K562 (cell line): ENCODE data around the gene RACK1. TPM values are rescaled to one million over a fixed set of nuclear protein-coding genes. Genes with fewer than 3 reads are reported as not detected.

Experiments
- DACH1 ChIP-seq: fragments of 450-650 bp; IDR thresholded peaks from 2 replicates; pipeline ENCODE4 v1.6.1; 2018; ENCODE audit not compliant: partially characterized antibody
- ETV1 ChIP-seq: fragments of 450-650 bp; conservative IDR thresholded peaks from 2 replicates; pipeline ENCODE4 v1.6.1; 2016; ENCODE audit warnings: missing genetic modification characterization, control low read depth, low read depth, missing compliant biosample characterization
- ETV5 ChIP-seq: sonication (generic); formaldehyde crosslinking; IDR thresholded peaks from 2 replicates; pipeline ENCODE4 v1.4.0; 2020; ENCODE audit warnings: low read depth, mild to moderate bottlenecking, missing genetic modification reagents
- NFE2 ChIP-seq: IDR thresholded peaks from 2 replicates; pipeline ENCODE4 v1.6.1; 2014; ENCODE audit warnings: antibody characterized with exemption, low read depth
- NFRKB ChIP-seq: fragments of 450-650 bp; IDR thresholded peaks from 2 replicates; pipeline ENCODE4 v1.6.1; 2016; ENCODE audit warnings: low read depth
- NRF1 ChIP-seq, 2 experiments: fragments of 450-650 bp; IDR thresholded peaks in 1 of 2; conservative IDR thresholded peaks in 1 of 2; 2 replicates each; pipeline ENCODE4 v1.6.1; 2014; ENCODE audit warnings: mild to moderate bottlenecking in 2 of 2
- NUFIP1 ChIP-seq: fragments of 450-650 bp; IDR thresholded peaks from 2 replicates; pipeline ENCODE4 v1.6.1; 2018; ENCODE audit not compliant: partially characterized antibody
- POLR3G ChIP-seq: IDR thresholded peaks from 2 replicates; pipeline ENCODE4 v1.6.1; 2011; ENCODE audit not compliant: insufficient read length, insufficient replicate concordance; ENCODE audit errors: extremely low read depth
- SIN3A ChIP-seq, 2 experiments: fragments of 150-350 bp in 1 of 2; IDR thresholded peaks; 2 replicates each; pipeline ENCODE4 v1.6.1; 2011 to 2016; ENCODE audit warnings: borderline replicate concordance in 2 of 2, low read depth in 2 of 2, low read length in 2 of 2, mild to moderate bottlenecking in 2 of 2, moderate library complexity in 2 of 2; ENCODE audit not compliant: control insufficient read depth in 1 of 2
- SIRT6 ChIP-seq: IDR thresholded peaks from one replicate; pipeline ENCODE4 v1.6.1; 2012; ENCODE audit warnings: low read depth, mild to moderate bottlenecking, control low read depth, inconsistent platforms, low read length, moderate library complexity
- SP1 ChIP-seq: sonication (generic); formaldehyde crosslinking; IDR thresholded peaks from 2 replicates; pipeline ENCODE4 v1.8.1; 2022; ENCODE audit warnings: mild to moderate bottlenecking, missing genetic modification reagents
- STAG1 ChIP-seq: sonication (generic); formaldehyde crosslinking; IDR thresholded peaks from 2 replicates; pipeline ENCODE4 v1.5.0; 2020; ENCODE audit warnings: missing genetic modification reagents, borderline replicate concordance
- STAT5A ChIP-seq: IDR thresholded peaks from 2 replicates; pipeline ENCODE4 v1.6.1; 2012; ENCODE audit warnings: low read length, inconsistent platforms, borderline replicate concordance
- TCF7L2 ChIP-seq: fragments of 150-350 bp; IDR thresholded peaks from 2 replicates; pipeline ENCODE4 v1.6.1; 2016; ENCODE audit warnings: low read depth, mild to moderate bottlenecking, low read length, moderate library complexity
- TEAD1 ChIP-seq, 2 experiments: fragments of 450-650 bp in 1 of 2; sonication (generic) in 1 of 2; formaldehyde crosslinking; IDR thresholded peaks; 2 replicates each; pipeline versions ENCODE4 v1.4.0 to v1.8.0; 2020 to 2022; ENCODE audit warnings: mild to moderate bottlenecking in 2 of 2, missing genetic modification reagents in 1 of 2
- ZNF75A ChIP-seq: fragments of 450-650 bp; formaldehyde crosslinking; IDR thresholded peaks from 2 replicates; pipeline ENCODE4 v1.4.0; 2020; ENCODE audit warnings: mild to moderate bottlenecking
- polyA plus RNA-seq, 8 experiments: library from polyadenylated mRNA; depleted of rRNA in 4 of 8; stranded (reverse) in 5 of 8; unstranded in 3 of 8; fragments of >200 nt; fragmentation: Nextera tagmentation in 2 of 8; fragmentation: Illumina TruSeq in 1 of 8; extraction: Ambion mirVana in 2 of 8; extraction: Trizol in 1 of 8; gene quantifications; 2 replicates each; pipeline versions ENCODE4 v1.2.1 to v1.2.3, GENCODE V29; 2011 to 2014; ENCODE audit warnings: inconsistent platforms in 1 of 8, missing spikeins in 1 of 8
- total RNA-seq, 7 experiments: library from RNA; depleted of rRNA in 6 of 7; stranded (reverse); fragments of >200 nt in 6 of 7; fragmentation: Illumina TruSeq in 2 of 7; extraction: Trizol in 2 of 7; gene quantifications; 2 replicates each; pipeline versions ENCODE4 v1.2.1 to v1.2.3, GENCODE V29; 2011 to 2021; ENCODE audit warnings: low replicate concordance in 1 of 7
- TF ChIP-seq, protein P1 (sequence below): sonication (generic); formaldehyde crosslinking; IDR thresholded peaks from 2 replicates; pipeline ENCODE4 v1.8.0; 2023; ENCODE audit warnings: mild to moderate bottlenecking, missing genetic modification reagents
- TF ChIP-seq, protein P2 (sequence below): fragments of 450-650 bp; IDR thresholded peaks from 2 replicates; pipeline ENCODE4 v1.6.1; 2018; ENCODE audit warnings: mild to moderate bottlenecking, low read depth; ENCODE audit not compliant: partially characterized antibody
- TF ChIP-seq, protein P3 (sequence below): fragments of 450-650 bp; formaldehyde crosslinking; IDR thresholded peaks from 2 replicates; pipeline ENCODE4 v1.4.0; 2020; ENCODE audit warnings: mild to moderate bottlenecking, moderate library complexity
- TF ChIP-seq, protein P4 (sequence below): fragments of 250-450 bp; sonication (Bioruptor Pico); IDR thresholded peaks from 2 replicates; pipeline ENCODE4 v1.8.0; 2021; ENCODE audit warnings: borderline replicate concordance, mild to moderate bottlenecking, moderate library complexity; ENCODE audit not compliant: poor library complexity, severe bottlenecking

The RACK1 gene
- total and polyA plus RNA-seq, 9 of the 15 experiments (the other 6 are each of a cell fraction or from before 2014, with no cell fraction given) = 2,303 to 5,311 (median 3,833) TPM

DNA sequence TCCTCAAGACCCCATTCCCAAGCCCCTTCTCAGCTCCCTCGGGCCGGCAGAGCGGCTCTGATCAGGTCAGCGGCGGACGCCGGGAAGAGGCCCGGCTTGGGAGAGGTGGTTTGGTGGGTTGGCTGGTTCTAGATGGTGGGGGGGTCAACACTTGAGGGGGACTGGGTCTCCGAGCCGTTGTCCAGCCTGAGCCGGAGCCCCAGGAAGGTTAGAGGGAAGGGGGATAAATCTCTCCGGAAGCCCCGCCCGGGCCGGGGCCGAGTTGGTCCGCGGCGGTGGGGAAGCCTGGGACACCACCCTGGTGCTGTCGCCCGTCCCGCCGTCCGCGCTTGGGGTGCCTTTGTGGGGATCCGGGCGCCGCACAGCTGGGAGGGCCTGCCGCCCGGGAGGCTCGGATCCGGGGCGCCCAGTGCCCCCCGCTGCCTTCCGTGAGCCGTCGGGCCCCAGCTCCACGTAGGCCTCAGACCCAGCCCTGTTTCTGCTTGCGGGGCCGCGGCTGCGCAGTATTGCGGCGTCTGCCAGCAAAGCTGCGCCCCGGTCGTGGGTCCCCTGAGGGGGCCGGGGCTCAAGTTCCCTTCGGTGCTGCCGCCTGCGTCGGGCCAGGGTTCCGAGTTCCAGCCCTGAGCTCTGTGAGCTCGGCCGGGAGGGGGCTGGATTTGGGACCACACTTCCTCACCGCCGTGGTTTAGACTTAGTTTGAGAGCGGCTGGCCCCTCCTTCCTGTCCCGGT is 17.8 kb upstream of the RACK1 start (continued):
- TF ChIP-seq STAG1 (CRISPR knock-in tag) (peak; percentile 11; the same call in 1 of the 2 replicates), SP1 (CRISPR knock-in tag) (peak; percentile 47; the same call in 1 of the 2 replicates), ZNF75A (no peak), TCF7L2 (no peak), STAT5A (no peak), SIN3A (IDR thresholded peaks at IDR 0.05; ENCODE audit: borderline replicate concordance in 2 of 2, control insufficient read depth in 1 of 2, low read depth in 2 of 2, low read length in 2 of 2) (0 out of 4 replicates have a peak, but pooled peaks of 1 of the 2 experiments have one; percentile 9), POLR3G (no peak), NFRKB (no peak; the same call in 1 of the 2 replicates), SIRT6 (no peak), ETV5 (no peak), DACH1 (no peak), TEAD1 (CRISPR knock-in tag; IDR thresholded peaks at IDR 0.05) (peak in 1 of 2 experiments; percentile 74; a peak in 2 of 4 replicates), ETV1 (tag) (no peak; the same call in 1 of the 2 replicates), NFE2 (no peak; the same call in 1 of the 2 replicates), NUFIP1 (no peak), NRF1 (conservative IDR thresholded peaks at IDR 0.05 in 1 of 2, IDR thresholded peaks at IDR 0.05 in 1 of 2) (peak; percentile 89 to 91)
- TF ChIP-seq, protein P1, sequence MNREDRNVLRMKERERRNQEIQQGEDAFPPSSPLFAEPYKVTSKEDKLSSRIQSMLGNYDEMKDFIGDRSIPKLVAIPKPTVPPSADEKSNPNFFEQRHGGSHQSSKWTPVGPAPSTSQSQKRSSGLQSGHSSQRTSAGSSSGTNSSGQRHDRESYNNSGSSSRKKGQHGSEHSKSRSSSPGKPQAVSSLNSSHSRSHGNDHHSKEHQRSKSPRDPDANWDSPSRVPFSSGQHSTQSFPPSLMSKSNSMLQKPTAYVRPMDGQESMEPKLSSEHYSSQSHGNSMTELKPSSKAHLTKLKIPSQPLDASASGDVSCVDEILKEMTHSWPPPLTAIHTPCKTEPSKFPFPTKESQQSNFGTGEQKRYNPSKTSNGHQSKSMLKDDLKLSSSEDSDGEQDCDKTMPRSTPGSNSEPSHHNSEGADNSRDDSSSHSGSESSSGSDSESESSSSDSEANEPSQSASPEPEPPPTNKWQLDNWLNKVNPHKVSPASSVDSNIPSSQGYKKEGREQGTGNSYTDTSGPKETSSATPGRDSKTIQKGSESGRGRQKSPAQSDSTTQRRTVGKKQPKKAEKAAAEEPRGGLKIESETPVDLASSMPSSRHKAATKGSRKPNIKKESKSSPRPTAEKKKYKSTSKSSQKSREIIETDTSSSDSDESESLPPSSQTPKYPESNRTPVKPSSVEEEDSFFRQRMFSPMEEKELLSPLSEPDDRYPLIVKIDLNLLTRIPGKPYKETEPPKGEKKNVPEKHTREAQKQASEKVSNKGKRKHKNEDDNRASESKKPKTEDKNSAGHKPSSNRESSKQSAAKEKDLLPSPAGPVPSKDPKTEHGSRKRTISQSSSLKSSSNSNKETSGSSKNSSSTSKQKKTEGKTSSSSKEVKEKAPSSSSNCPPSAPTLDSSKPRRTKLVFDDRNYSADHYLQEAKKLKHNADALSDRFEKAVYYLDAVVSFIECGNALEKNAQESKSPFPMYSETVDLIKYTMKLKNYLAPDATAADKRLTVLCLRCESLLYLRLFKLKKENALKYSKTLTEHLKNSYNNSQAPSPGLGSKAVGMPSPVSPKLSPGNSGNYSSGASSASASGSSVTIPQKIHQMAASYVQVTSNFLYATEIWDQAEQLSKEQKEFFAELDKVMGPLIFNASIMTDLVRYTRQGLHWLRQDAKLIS (CRISPR knock-in tag) = peak; percentile 21; the same call in 1 of the 2 replicates
- TF ChIP-seq, protein P2, sequence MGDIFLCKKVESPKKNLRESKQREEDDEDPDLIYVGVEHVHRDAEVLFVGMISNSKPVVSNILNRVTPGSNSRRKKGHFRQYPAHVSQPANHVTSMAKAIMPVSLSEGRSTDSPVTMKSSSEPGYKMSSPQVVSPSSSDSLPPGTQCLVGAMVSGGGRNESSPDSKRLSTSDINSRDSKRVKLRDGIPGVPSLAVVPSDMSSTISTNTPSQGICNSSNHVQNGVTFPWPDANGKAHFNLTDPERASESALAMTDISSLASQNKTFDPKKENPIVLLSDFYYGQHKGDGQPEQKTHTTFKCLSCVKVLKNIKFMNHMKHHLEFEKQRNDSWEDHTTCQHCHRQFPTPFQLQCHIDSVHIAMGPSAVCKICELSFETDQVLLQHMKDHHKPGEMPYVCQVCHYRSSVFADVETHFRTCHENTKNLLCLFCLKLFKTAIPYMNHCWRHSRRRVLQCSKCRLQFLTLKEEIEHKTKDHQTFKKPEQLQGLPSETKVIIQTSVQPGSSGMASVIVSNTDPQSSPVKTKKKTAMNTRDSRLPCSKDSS = no peak
- TF ChIP-seq, protein P3, sequence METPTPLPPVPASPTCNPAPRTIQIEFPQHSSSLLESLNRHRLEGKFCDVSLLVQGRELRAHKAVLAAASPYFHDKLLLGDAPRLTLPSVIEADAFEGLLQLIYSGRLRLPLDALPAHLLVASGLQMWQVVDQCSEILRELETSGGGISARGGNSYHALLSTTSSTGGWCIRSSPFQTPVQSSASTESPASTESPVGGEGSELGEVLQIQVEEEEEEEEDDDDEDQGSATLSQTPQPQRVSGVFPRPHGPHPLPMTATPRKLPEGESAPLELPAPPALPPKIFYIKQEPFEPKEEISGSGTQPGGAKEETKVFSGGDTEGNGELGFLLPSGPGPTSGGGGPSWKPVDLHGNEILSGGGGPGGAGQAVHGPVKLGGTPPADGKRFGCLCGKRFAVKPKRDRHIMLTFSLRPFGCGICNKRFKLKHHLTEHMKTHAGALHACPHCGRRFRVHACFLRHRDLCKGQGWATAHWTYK (CRISPR knock-in tag) = peak; percentile 84
- TF ChIP-seq, protein P4, sequence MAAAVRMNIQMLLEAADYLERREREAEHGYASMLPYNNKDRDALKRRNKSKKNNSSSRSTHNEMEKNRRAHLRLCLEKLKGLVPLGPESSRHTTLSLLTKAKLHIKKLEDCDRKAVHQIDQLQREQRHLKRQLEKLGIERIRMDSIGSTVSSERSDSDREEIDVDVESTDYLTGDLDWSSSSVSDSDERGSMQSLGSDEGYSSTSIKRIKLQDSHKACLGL (CRISPR knock-in tag) = no peak
